Measurements from ENCODE around the gene TATDN3.
"Not testable (repeated sequence)": the region's sequence is repeated elsewhere in the genome, so short reads cannot be mapped to it uniquely, and the experiment has no call there.

- TF ChIP-seq POLR2A, SMC3 (IDR thresholded peaks at IDR 0.05; ENCODE audit: low read depth, low read length): not testable (repeated sequence)
- TF ChIP-seq, protein P1, sequence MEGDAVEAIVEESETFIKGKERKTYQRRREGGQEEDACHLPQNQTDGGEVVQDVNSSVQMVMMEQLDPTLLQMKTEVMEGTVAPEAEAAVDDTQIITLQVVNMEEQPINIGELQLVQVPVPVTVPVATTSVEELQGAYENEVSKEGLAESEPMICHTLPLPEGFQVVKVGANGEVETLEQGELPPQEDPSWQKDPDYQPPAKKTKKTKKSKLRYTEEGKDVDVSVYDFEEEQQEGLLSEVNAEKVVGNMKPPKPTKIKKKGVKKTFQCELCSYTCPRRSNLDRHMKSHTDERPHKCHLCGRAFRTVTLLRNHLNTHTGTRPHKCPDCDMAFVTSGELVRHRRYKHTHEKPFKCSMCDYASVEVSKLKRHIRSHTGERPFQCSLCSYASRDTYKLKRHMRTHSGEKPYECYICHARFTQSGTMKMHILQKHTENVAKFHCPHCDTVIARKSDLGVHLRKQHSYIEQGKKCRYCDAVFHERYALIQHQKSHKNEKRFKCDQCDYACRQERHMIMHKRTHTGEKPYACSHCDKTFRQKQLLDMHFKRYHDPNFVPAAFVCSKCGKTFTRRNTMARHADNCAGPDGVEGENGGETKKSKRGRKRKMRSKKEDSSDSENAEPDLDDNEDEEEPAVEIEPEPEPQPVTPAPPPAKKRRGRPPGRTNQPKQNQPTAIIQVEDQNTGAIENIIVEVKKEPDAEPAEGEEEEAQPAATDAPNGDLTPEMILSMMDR (conservative IDR thresholded peaks at IDR 0.05; ENCODE audit: low read depth, low read length) = not testable (repeated sequence)
Measured at GRCh38 chr1:212844521-212844920, 52.8 kb downstream of the TATDN3 start.

All from IMR-90 (cell line).